CD4-positive, alpha-beta T cell treated with Interleukin-2 at 100 ng/mL for 4 hours (primary cell): ENCODE results near the gene SPATA20.

Experiments
- DNase-seq: peaks from one replicate; pipeline ENCODE4 v3.0.0-alpha.2; 2020; ENCODE audit warnings: low spot score

Gene SPATA20

GRCh38 chr17:50602836-50603235 lies 55.9 kb downstream of the SPATA20 start:
- DNase-seq, result no peak

DNA sequence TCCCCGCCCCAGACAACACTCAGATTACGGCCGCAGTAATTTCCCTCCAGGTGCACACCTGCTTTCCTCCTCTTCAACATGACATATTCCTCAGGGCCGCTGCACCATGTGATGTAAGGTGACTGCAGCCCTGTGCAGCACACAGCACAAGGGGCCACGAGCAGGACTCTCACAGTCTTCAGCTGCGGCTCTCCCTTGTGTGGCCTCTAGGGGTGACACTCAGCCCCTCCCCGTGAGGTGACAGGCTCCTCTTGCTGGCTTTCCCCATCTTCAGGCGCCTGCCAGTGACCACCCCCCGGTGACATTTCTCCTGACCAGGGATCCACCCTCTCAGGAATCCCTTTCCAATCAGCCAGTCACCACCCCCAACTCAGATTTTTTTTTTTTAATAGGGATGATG lies 56.4 kb downstream of the SPATA20 start:
- no peak for DNase-seq

- DNase-seq, result no peak
Measured at GRCh38 chr17:50604513-50604912, 57.5 kb downstream of the SPATA20 start.

DNA sequence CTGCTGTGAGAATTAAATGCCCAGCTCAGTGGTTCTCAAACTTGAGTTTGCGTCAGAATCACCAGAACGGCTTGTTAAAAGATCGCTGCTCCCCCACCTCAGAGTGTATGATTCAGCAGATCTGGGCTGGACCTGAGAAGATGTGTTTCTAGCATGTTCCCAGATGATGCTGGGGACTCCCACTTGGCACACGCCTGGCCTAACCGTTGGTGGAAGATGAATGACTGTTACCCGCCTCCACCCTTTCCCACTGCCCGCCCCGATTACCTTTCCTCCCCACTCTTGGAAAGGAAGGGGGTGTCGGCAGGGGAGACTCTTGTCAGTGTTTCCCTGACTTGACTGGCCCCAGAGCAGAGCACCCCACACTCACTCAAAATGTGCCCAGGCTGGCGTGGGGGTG lies 58.5 kb downstream of the SPATA20 start:
- no peak for DNase-seq
